A549 treated with AZD9567 at 1 μM for 4 hours (cell line): ENCODE data around the gene CEP162. TPM values are rescaled to one million over a fixed set of nuclear protein-coding genes. Genes with fewer than 3 reads are reported as not detected.

Experiments
- total RNA-seq: library from RNA; stranded (reverse); fragments of 200-300 nt; extraction: Qiagen RNA extraction; gene quantifications from 5 replicates; pipeline ENCODE4 v1.2.3, GENCODE V29; 2022; ENCODE audit not compliant: insufficient read depth

Gene CEP162, protein sequence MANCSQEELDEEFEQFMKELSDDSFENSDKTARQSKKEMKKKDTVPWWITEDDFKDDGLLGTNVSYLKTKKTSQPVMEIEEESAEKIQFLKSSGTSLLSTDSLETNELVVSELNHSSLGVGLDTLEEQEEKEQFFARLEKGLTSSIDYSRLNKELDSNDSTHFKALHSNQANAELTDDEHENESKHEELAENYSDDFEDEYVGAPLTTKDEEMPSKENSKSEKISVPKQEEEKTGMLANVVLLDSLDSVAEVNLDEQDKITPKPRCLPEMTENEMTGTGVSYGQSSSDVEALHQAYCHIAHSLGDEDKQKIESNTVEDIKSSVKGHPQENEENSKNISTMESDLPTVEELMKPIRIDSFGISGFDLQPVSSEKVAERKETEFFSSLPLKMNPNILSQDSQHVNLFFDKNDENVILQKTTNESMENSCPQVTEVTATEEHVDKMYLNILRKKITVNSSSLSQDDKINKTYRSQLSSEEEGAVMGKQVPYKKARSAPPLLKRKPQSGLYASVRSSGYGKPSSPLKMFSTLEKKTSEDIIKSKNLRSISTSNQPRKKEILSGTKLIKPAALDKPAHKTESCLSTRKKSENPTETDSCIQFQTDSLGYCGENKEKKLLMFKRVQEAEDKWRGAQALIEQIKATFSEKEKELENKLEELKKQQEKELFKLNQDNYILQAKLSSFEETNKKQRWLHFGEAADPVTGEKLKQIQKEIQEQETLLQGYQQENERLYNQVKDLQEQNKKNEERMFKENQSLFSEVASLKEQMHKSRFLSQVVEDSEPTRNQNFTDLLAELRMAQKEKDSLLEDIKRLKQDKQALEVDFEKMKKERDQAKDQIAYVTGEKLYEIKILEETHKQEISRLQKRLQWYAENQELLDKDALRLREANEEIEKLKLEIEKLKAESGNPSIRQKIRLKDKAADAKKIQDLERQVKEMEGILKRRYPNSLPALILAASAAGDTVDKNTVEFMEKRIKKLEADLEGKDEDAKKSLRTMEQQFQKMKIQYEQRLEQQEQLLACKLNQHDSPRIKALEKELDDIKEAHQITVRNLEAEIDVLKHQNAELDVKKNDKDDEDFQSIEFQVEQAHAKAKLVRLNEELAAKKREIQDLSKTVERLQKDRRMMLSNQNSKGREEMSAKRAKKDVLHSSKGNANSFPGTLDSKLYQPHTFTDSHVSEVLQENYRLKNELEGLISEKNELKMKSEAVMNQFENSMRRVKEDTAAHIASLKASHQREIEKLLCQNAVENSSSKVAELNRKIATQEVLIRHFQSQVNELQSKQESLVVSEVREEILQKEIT (N-terminal part only)
- 1.5 to 1.7 TPM (median 1.5 TPM) in 5 replicates for total RNA-seq

DNA sequence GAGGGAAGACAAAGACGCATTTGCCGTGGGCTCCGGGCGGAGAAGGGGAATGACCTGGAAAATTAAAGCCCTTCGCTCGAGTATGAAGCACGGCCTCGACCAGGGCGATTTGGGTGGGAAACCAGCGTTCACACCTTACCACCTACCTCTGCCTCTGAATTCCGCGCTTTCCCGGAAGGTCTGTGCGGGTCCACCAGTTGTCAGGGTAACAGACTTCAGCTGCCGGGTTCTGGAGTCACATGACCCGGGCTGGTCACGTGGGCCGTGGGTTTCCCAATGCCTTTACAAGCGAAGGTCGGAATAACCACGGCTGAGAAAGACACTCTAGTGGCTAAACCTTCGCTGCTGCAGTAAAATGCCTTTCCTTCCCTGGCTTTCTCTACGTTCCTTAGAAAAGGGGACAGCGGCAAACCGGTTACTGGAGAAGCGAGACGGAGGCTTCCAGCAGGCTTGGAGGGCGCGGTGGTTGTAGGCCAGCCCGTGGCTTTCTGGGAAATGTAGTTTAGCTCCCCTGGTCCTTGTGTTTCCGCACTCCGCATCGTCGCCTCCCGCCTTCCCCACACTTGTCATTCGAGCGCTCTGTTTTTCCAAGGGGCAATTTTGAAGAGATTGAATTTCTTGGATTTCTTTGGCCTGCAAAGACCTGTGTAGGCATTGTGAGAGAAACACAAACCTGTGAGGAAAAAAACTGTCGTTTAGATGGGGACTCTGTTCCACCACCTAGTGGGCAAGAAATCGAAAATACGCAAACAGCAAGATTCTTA, at the start of gene CEP162:
Gene CEP162 (minus strand): TSS at position 210 of the 764 bp plus-strand sequence. CDS start 1,250 bp downstream, outside the sequence.

Other genes with a start within 250 kb of the CEP162 start
- 1.1 to 1.6 TPM (median 1.5 TPM) in 5 replicates for gene MRAP2, start 193.9 kb downstream of the CEP162 start, total RNA-seq